ENCODE measurements around the gene NPC2.

DNA sequence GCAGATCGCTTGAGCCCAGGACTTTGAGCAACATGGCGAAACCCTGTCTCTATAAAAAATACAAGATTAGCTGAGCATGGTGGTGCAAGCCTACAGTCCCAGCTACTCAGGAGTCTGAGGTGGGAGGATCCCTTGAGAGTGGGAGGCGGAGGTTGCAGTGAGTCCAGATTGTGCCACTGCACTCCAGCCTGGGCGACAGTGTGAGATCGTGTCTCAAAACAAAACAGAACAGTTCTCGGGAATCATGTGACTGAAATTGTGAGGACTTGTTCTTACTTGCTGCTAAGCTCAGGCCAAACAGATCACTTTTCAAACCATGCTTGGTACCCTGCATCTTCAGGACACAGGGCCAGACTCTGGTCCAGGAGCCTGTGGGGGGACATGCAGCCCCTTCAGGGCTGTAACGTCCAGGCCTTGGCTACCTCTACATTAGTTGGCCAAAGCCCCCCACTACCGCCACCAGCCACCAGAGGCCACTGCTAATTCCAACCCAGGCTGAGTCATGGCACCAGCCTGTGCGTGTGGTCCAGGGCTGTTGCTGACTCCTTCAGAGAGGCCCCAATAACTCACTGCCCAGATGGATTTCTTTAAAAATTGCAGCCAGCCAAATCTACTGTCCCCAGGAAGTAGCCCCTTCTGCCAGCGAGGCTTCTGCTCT, 33.7 kb downstream of the NPC2 start:
- TF ChIP-seq SMC3 (IDR thresholded peaks at IDR 0.05) (no peak), EP300 (IDR thresholded peaks at IDR 0.05) (no peak), JUN (IDR thresholded peaks at IDR 0.05) (no peak), RNF2 (IDR thresholded peaks at IDR 0.05; ENCODE audit: borderline replicate concordance, low read depth) (no peak), POLR2A (IDR thresholded peaks at IDR 0.05; ENCODE audit: low read length) (no peak), NFE2L2 (conservative IDR thresholded peaks at IDR 0.05; ENCODE audit: low read length) (no peak), RCOR1 (IDR thresholded peaks at IDR 0.05; ENCODE audit: low read depth, low read length) (no peak), NR3C1 (IDR thresholded peaks at IDR 0.05) (no peak)
- TF ChIP-seq, protein P1, sequence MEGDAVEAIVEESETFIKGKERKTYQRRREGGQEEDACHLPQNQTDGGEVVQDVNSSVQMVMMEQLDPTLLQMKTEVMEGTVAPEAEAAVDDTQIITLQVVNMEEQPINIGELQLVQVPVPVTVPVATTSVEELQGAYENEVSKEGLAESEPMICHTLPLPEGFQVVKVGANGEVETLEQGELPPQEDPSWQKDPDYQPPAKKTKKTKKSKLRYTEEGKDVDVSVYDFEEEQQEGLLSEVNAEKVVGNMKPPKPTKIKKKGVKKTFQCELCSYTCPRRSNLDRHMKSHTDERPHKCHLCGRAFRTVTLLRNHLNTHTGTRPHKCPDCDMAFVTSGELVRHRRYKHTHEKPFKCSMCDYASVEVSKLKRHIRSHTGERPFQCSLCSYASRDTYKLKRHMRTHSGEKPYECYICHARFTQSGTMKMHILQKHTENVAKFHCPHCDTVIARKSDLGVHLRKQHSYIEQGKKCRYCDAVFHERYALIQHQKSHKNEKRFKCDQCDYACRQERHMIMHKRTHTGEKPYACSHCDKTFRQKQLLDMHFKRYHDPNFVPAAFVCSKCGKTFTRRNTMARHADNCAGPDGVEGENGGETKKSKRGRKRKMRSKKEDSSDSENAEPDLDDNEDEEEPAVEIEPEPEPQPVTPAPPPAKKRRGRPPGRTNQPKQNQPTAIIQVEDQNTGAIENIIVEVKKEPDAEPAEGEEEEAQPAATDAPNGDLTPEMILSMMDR (IDR thresholded peaks at IDR 0.05) = peak; percentile 33; the same call in 2 of the 3 replicates
- TF ChIP-seq, protein P2, sequence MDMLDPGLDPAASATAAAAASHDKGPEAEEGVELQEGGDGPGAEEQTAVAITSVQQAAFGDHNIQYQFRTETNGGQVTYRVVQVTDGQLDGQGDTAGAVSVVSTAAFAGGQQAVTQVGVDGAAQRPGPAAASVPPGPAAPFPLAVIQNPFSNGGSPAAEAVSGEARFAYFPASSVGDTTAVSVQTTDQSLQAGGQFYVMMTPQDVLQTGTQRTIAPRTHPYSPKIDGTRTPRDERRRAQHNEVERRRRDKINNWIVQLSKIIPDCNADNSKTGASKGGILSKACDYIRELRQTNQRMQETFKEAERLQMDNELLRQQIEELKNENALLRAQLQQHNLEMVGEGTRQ (IDR thresholded peaks at IDR 0.05) = no peak
- TF ChIP-seq, protein P3, sequence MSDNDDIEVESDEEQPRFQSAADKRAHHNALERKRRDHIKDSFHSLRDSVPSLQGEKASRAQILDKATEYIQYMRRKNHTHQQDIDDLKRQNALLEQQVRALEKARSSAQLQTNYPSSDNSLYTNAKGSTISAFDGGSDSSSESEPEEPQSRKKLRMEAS (IDR thresholded peaks at IDR 0.05) = no peak
- TF ChIP-seq, protein P4, sequence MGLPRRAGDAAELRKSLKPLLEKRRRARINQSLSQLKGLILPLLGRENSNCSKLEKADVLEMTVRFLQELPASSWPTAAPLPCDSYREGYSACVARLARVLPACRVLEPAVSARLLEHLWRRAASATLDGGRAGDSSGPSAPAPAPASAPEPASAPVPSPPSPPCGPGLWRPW (IDR thresholded peaks at IDR 0.05) = no peak
- TF ChIP-seq, protein P5, sequence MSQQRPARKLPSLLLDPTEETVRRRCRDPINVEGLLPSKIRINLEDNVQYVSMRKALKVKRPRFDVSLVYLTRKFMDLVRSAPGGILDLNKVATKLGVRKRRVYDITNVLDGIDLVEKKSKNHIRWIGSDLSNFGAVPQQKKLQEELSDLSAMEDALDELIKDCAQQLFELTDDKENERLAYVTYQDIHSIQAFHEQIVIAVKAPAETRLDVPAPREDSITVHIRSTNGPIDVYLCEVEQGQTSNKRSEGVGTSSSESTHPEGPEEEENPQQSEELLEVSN (IDR thresholded peaks at IDR 0.05; ENCODE audit: borderline replicate concordance, low read depth) = no peak

All from A549 (cell line).